EH (cell line): ENCODE results near the gene SAP30L.

ENCODE experiments used
- DNase-seq: peaks from one replicate; pipeline ENCODE4 v3.0.0-alpha.2; 2015; ENCODE audit warnings: low read depth

The SAP30L gene

GRCh38 chr5:154481584-154482381 lies 36.0 kb downstream of the SAP30L start:
- DNase-seq: no peak

DNA sequence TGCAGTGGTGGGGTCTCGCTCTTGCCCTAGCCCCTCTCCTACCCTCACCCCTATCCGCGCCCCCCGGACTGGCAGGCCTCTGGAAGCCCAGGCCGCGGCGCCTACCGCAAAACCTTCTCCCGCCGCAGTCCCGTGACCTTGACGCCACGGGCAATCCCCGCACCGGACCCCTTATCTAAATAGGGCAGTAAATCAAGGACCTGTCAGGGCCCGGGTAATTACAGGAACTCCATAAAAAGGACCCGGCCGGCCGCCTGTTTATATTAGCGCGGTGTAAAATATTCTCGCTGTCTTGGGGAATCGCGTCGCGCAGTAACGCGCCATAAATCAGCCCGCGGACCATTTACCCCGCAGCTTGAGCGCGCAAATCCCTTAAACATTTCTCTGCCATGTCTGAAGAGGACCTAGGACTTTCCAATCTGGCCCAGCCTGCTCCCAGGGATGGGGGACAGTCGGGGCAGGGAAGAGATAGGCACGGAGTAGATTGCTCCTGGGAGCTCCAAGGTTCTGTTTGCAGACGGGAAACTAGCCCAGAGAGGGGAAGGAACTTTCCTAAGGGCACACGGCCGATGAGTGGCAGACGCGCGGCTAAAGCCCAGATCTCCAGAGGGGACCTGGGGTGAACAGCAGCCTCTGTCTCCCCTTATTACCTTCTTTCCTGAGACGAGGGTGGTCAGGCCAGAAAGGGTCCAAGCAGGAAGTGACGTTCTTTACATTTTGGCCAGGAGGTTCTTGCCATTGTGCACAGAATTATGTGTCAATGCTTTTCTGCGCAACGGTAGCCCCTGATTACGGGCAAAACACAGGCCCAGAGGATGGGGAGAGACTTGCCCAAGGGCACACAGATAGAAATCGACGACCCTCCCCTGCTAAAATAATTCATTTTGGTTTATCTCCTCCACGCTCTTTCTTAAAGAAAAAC lies 37.0 kb downstream of the SAP30L start:
- no peak for DNase-seq

- no peak for DNase-seq
These were observed 38.0 kb downstream of the SAP30L start for GRCh38 chr5:154483654-154484392.

DNA sequence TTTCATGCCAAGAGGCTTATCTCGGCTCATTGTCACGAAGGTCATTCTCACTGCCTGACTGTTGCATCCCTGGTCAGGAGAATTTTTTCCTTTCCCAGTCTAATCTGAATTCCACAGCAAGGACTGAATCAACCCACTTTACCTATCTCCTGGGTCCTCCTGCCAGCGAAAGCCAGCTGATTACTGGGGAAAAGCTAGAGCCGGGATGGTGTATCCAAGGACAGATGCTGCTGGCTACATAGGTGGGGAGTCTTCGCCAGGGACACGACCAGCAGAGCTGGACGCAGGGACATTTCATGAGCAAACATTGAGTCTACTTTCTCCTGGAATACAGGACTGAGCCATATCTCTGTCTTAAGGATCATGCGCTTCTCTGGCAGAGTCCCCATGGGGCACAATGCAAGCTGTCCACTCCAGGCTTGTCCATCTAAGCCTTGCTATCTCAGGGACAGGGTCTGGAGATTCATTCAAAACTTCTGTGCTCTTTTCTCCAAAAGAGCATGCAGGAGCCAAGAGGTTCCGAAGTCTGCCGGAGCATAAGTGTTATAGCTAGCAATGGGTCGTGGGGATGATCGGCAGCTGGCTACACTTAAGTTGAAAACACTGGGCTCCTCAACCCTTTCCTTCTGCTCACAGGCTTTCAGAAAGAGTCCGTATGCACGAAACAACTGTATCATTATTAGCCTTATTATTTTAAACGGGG lies 38.7 kb downstream of the SAP30L start:
- DNase-seq: no peak

DNA sequence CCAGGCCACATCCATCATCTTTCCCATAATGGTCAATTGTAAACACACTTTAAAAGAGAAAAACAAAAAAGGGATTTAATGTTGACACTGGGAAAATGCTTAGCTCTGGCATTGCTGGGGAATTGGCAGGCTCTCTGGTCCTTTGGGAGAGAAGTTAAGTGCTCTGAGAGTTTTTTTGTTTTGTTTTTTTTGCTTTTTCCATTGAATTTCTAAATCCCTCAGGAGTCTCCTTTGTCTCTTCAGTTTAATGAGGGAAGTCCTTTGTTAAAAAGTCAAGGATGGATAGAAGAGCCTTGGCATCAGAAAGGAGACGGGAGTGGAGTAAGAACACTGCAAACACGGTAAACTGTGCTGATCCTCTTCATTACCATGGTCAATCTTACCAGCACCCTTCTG lies 39.3 kb downstream of the SAP30L start:
- no peak for DNase-seq

DNA sequence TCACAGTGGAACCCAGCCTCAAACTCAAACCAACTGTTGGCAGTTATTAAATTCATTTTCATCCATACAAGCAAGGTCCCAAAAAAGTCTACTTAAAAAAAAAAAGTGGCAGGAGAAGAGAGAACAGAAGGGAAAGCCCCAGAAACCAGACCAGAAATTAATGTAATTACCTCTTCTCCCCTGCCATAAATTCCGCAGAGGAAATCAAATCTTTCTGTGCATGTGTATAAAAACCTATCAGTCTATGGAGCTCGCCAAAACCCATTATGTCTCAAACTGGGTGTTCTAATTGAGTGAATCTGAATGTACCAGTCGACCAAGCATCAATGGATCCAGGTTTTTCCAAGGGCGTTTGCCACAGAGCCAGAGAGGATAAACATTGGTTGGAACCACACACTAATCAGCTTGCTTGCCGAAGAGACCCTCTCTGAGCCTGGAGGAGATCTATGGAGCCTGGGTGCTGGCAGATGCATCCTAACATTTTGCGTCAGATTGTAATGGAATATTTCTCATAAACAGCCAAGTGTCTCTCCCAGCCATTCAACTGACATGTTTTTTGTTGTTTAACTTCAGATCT lies 40.1 kb downstream of the SAP30L start:
- no peak for DNase-seq

- DNase-seq: no peak
These were observed 40.6 kb downstream of the SAP30L start for GRCh38 chr5:154486427-154486866.

DNA sequence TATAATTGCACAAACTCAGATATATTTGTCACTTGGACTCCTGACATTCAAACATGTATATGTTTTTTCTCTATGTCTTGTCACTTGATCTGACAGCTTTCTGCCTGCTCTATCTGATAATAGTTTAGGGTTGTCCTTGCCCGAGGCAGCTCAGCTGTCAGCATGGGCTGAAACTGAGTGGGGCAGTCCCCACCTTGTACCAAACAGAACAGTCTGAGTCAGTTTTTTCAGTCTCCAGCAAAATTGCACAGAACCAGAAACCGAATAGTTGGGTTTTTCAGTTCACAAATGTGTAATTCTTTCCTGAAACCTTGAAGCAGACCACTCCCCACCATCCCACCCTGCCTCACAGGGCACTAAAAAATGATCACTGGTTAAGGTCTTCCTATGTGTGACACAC lies 41.7 kb downstream of the SAP30L start:
- no peak for DNase-seq

DNA sequence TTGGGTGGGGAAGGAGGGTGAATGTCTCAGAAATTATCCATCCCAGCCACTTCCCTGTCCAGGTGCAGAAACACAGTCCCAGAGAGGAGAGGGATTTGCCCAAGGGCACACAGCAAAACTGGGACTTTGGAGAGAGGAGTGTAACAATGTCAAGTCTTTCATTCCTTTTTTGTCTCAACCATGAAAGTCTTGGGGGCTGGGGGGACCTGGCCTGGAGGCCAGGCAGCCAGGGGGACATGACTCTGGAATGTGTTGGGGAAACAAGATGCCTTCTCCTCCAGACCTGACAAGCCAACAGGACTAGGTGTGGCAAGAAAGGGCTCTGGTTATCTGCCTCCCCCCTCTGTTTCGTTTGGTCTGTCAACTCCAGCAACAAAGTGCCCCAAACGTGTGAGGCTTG lies 46.1 kb downstream of the SAP30L start:
- DNase-seq: no peak

DNA sequence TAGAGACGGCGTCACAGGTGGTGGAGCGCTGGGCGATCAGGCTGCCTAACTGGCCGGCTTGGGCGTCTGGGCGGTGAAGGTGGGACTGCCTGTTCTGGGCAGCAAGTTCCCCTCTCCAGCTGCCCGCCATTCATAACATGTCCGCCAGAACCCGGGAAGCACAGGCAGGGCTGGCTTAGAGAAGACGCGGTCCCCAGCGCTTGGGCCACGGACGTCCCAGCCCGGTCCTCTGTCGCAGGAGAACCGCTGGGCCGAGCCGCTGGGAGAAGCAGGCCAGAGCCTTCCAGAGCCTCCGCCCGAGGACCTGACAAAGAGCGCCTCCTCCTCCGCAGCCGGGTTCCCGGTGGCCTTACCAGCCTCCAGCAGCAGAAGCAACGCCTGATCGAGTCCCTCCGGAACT lies 47.5 kb downstream of the SAP30L start:
- no peak for DNase-seq

DNA sequence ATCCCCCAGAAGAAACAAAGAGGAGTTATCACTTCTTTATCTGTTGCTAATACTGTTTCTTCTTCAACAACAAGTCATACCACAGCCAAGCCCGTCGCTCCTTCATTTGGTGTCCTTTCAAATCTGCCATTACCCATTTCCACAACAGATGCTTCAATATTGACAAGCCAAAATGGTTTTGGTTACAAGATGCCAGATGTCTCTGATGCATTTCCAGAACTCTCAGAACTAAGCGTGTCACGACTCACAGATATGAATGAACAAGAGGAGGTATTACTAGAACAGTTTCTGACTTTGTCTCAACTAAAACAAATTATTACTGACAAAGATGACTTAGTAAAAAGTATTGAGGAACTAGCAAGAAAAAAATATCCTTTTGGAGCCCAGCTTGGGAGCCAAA lies 48.2 kb downstream of the SAP30L start:
- DNase-seq: no peak

DNA sequence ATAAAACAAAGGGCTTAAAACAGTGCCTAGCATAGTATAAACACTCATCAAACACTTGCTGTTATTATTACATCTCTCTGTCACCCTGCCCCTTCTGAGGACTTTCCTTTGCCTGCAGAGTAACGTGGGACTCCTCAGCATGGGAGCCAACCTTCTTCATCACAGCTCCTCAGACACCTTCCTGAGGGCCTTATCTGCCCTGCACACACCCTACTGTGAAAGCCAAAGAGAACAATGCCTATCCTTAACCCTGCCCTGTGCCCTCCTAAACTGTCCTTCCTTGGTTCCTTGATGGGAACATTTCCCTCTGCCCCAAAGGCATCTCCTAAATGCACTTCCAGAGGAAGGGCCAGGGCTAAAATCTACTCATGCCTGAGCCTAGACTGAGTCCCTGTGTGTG lies 52.8 kb downstream of the SAP30L start:
- no peak for DNase-seq

- no peak for DNase-seq
These were observed 53.2 kb downstream of the SAP30L start for GRCh38 chr5:154498994-154499393.

- DNase-seq: no peak
These were observed 55.8 kb downstream of the SAP30L start for GRCh38 chr5:154501566-154501965.

- no peak for DNase-seq
These were observed 56.4 kb downstream of the SAP30L start for GRCh38 chr5:154502180-154502579.

DNA sequence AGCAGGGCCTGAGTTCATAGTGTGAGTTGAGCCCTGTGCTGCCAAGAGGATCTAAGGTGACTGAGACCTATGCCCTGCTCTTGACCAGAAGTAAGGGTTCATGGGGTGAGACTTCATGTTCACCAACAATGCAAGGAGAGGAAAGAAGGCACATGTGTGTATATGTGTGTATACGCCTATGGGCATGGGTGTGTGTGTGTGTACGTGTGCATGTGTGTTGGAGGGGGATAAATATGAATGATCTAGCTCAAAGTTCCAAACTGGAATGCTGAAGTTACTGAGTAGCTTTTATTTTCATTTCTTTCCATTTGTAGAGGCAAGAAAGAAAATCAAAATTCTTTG lies 57.9 kb downstream of the SAP30L start:
- no peak for DNase-seq

- no peak for DNase-seq
These were observed 59.8 kb downstream of the SAP30L start for GRCh38 chr5:154505567-154505966.

- no peak for DNase-seq
These were observed 60.4 kb downstream of the SAP30L start for GRCh38 chr5:154506049-154506715.

DNA sequence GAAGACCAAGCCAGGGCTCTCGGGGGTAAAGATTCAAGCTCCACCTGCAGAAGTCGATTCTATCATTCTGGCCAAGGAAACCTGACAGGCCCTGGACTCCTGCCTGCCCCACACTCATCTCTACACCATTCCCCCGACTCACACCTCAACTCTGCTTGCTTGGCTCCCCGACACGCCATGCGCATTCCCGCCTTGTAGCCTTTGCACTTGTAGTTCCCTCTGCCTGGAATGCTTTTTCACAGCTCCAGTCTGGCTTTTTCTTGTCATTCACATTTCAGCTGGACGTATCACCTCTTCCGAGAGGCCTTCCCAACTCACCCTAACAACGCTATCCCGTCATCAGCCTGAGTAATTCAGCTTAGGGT lies 60.9 kb downstream of the SAP30L start:
- DNase-seq: no peak

GRCh38 chr5:154508114-154508513 lies 62.3 kb downstream of the SAP30L start:
- DNase-seq: no peak
